ENCODE measurements around the gene POLK.
"Not testable (repeated sequence)": the region's sequence is repeated elsewhere in the genome, so short reads cannot be mapped to it uniquely, and the experiment has no call there.

Gene POLK

DNA sequence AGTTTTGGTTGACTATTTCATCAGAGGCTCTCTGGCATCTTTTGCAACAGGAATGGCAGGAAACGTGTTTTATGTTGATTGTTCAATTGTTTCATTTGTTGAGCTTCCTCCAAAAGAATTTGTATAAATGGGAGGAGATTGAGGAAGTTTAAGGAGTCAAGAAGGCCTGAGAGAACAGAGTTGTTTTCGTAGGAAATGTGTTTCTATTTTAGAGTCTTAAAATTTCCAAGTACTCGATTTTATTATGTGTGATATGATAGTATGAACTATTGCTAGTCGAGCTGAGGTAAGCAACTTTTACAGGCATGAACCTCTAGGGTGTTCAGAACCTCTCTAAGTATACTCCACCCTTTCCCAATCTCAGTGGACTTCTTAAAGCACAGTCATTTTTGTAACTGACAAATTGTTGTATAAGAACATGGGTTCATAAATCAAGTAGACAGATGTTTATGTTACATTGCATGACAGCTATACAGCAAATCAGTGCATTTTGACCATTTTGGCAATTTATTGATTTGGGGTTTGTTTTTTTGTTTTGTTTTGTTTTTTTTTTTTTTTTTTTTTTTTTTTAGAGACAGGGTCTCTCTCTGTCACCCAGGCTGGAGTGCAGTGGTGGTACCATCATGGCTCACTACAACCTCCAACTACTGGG lies 47.4 kb downstream of the POLK start:
- no peak for TF ChIP-seq TAF1 (IDR thresholded peaks at IDR 0.05; ENCODE audit: low read depth, low read length)
- no peak for TF ChIP-seq POLR2AphosphoS5 (IDR thresholded peaks at IDR 0.05; ENCODE audit: low read depth, low read length)
- no peak for TF ChIP-seq POU2F2 (IDR thresholded peaks at IDR 0.05; ENCODE audit: low read depth, low read length)
- TF ChIP-seq POLR2A (IDR thresholded peaks at IDR 0.05; ENCODE audit: low read depth, low read length), result no peak
- TF ChIP-seq PAX5 (IDR thresholded peaks at IDR 0.05; ENCODE audit: insufficient read depth, low read length, severe bottlenecking), result no peak
- TF ChIP-seq SPI1 (IDR thresholded peaks at IDR 0.05; ENCODE audit: low read depth, low read length), result no peak
- no peak for FAIRE-seq
- no peak for DNase-seq (ENCODE audit: insufficient read length, low spot score)

DNA sequence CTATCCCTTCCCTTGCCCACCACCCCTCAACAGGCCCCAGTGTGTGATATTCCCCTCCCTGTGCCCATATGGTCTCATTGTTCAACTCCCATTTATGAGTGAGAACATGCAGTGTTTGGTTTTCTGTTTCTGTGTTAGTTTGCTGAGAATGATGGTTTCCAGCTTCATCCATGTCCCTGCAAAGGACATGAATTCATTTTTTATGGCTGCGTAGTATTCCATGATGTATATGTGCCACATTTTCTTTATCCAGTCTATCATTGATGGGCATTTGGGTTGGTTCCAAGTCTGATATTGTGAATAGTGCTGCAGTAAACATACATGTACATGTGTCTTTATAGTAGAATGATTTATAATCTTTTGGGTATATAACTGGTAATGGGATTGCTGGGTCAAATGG lies 49.0 kb downstream of the POLK start:
- FAIRE-seq; DNase-seq (ENCODE audit: insufficient read length, low spot score): not testable (repeated sequence)

DNA sequence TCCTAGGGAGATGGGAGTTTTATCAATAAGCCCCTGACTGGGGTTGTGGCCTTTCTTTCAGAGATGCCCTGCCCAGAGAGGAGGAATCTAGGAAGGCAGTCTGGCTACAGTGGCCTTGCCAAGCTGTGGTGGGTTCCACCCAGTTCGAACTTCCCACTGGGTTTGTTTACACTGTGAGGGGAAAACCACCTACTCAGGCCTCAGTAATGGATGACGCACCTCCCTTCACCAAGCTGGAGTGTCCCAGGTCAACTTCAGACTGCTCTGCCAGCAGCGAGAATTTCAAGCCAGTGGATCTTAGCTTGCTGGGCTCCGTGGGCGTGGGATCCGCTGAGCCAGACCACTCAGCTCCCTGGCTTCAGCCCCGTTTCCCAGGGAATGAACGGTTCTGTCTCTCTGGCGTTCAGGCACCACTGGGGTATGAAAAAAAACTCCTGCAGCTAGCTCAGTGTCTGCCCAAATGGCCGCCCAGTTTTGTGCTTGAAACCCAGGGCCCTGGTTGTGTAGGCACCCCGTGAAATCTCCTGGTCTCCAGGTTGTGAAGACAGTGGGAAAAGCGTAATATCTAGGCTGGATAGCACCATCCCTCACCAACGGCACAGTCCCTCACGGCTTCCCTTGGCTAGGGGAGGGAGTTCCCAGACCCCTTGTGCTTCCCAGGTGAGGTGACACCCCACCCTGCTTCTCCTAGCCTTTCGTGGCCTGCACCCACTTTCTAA lies 54.5 kb downstream of the POLK start:
- not testable (repeated sequence) for FAIRE-seq; DNase-seq (ENCODE audit: insufficient read length, low spot score)

DNA sequence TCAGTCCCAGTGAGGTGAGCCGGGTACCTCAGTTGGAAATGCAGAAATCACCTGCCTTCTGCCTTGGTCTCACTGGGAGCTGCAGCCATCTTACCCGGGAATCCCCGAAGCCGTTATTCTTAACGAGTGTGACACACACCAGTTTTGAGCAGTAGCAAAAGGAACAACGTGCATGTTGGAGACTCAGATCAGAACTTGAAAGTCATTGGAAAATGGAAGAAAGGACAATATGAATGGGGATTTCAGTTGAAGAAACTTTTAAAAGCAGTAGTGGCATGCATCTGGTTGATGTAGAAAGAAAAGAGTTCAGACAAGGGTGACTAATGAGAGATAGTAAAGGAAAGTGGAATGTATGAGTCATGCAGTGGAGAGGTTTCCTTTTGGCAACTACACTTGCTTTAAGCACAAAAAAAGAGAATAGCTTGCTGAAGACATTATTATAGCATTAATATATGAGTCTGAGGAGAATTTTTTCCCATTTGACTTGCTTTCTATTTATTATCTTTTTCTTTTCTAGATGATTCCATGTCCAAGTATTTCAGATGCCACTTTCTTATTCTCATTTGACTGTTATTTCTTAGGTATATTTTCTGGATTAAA lies 55.1 kb downstream of the POLK start:
- peak; percentile 9 for DNase-seq (ENCODE audit: insufficient read length, low spot score)
- TF ChIP-seq TAF1 (IDR thresholded peaks at IDR 0.05; ENCODE audit: low read depth, low read length), result no peak
- TF ChIP-seq SPI1 (IDR thresholded peaks at IDR 0.05; ENCODE audit: low read depth, low read length), result peak; percentile 21; the same call in 1 of the 2 replicates
- FAIRE-seq, result peak; percentile 65

DNA sequence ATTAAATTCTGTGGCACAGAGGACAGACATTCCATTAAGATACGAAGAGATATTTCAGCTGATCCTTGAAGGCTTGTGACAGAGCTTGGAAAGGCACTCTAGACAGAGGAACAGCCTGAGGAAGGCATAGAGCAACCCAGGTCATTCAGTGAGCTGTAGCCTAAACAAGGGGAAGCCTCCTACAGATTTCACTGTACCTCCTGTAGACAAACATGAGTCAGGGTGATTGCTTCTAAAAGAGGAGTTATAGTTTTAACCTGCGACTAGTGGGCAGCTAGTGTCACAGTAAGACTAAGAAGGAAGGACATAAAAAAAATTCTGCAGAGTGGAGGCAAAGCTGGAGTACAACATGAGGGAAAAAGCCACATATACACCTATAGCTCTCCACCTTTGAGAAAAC lies 56.0 kb downstream of the POLK start:
- TF ChIP-seq SPI1 (IDR thresholded peaks at IDR 0.05; ENCODE audit: low read depth, low read length) (0 out of 2 replicates have a peak, but pooled peaks have one; percentile 17), TAF1 (IDR thresholded peaks at IDR 0.05; ENCODE audit: low read depth, low read length) (no peak), PAX5 (IDR thresholded peaks at IDR 0.05; ENCODE audit: insufficient read depth, low read length, severe bottlenecking) (no peak), POLR2AphosphoS5 (IDR thresholded peaks at IDR 0.05; ENCODE audit: low read depth, low read length) (no peak), POLR2A (IDR thresholded peaks at IDR 0.05; ENCODE audit: low read depth, low read length) (0 out of 2 replicates have a peak, but pooled peaks have one; percentile 28), POU2F2 (IDR thresholded peaks at IDR 0.05; ENCODE audit: low read depth, low read length) (no peak)
- FAIRE-seq (peak; percentile 85), DNase-seq (ENCODE audit: insufficient read length, low spot score) (no peak)

DNA sequence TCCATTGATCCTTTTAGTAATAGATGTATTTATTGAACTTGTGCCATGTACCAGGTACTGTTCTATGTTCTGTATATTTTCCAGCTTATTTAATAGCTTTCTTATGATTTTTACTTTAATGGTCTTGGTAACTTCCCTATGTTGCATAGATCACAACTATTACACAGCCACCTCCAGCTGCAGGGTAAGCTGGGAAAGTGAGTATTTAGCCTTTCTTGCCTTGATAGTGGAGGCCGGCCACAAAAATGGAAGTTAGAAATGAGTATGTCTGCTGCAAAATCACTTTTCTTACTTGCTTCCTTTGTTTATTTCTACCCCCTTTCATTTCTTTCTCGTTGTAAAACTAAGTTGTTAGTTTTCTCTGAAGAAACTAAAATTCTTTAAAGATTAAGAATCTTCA lies 56.5 kb downstream of the POLK start:
- TF ChIP-seq TAF1 (IDR thresholded peaks at IDR 0.05; ENCODE audit: low read depth, low read length) (no peak), PAX5 (IDR thresholded peaks at IDR 0.05; ENCODE audit: insufficient read depth, low read length, severe bottlenecking) (no peak), SPI1 (IDR thresholded peaks at IDR 0.05; ENCODE audit: low read depth, low read length) (no peak), POU2F2 (IDR thresholded peaks at IDR 0.05; ENCODE audit: low read depth, low read length) (no peak), POLR2A (IDR thresholded peaks at IDR 0.05; ENCODE audit: low read depth, low read length) (no peak), POLR2AphosphoS5 (IDR thresholded peaks at IDR 0.05; ENCODE audit: low read depth, low read length) (no peak)
- FAIRE-seq, result no peak
- no peak for DNase-seq (ENCODE audit: insufficient read length, low spot score)

DNA sequence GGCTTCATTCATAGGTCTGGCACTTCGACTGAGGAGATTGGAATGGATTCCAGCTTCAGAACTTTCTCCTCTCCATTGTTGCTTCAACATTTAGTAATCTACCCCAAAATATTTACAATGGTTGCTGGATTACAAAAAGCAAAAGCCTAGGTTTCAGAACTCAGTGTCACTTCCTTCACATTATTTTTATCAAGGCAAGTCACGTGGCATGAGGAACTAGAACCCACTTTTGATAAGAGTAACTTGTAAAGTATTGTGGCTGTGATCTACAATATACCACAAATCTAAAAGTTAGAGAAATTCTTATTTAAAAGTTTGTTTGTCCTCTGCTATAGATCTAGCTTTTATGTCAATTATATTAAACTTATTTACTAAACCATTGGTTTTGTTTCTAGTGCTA lies 59.9 kb downstream of the POLK start:
- no peak for DNase-seq (ENCODE audit: insufficient read length, low spot score)
- no peak for TF ChIP-seq POU2F2 (IDR thresholded peaks at IDR 0.05; ENCODE audit: low read depth, low read length)
- TF ChIP-seq POLR2A (IDR thresholded peaks at IDR 0.05; ENCODE audit: low read depth, low read length), result no peak
- FAIRE-seq, result peak; percentile 55

DNA sequence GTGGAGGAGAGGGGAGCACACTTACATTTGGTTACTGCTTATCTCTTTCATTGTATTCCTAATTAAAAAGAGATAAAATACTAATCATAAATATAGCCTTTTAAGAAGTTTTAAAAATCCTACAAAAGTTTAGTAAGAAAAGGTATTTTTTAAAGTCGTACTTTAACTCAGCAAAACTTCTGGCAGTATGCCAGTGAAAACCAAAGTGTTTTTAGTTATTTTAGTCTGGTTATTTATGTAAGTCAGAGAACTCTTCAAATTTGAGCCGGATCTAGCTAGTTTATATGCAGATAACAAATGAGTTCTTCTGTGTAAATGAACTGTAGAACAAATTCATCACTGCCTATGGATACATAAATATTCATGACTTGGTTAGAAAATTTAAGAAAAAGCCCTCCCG lies 63.1 kb downstream of the POLK start:
- FAIRE-seq, result no peak
- TF ChIP-seq POLR2AphosphoS5 (IDR thresholded peaks at IDR 0.05; ENCODE audit: low read depth, low read length) (no peak), TAF1 (IDR thresholded peaks at IDR 0.05; ENCODE audit: low read depth, low read length) (no peak), POU2F2 (IDR thresholded peaks at IDR 0.05; ENCODE audit: low read depth, low read length) (no peak), PAX5 (IDR thresholded peaks at IDR 0.05; ENCODE audit: insufficient read depth, low read length, severe bottlenecking) (no peak), POLR2A (IDR thresholded peaks at IDR 0.05; ENCODE audit: low read depth, low read length) (no peak), SPI1 (IDR thresholded peaks at IDR 0.05; ENCODE audit: low read depth, low read length) (no peak)
- no peak for DNase-seq (ENCODE audit: insufficient read length, low spot score)

DNA sequence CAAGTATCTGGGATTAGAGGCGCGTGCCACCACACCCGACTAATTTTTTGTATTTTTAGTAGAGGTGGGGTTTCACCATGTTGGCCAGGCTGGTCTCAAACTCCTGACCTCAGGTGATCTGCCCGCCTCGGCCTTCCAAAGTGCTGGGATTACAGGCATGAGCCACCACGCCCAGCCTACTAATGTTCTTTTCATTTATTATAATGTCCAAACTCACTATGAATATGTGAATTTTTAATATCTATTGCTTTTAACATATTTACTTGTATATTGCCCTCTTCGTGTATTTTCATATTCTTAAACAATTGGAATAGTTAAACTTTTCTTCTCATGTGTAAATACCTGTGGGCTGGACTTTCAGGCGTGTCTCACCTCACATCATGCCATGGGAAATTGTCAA lies 66.6 kb downstream of the POLK start:
- FAIRE-seq; DNase-seq (ENCODE audit: insufficient read length, low spot score): not testable (repeated sequence)

DNA sequence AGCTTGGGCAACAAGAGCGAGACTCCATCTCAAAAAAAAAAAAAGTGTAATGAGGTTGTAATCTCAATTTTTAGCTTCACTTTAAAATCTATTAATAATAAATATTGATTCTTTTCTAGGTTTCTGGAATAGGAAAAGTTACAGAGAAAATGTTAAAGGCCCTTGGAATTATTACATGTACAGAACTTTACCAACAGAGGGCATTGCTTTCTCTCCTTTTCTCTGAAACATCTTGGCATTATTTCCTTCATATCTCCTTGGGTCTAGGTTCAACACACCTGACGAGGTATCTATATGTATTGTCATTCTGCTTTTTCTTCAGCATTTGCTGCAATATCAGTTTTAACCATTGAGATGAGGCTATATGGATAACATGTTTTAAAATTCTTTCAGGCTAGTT lies 73.0 kb downstream of the POLK start:
- TF ChIP-seq POU2F2 (IDR thresholded peaks at IDR 0.05; ENCODE audit: low read depth, low read length) (no peak), TAF1 (IDR thresholded peaks at IDR 0.05; ENCODE audit: low read depth, low read length) (no peak), SPI1 (IDR thresholded peaks at IDR 0.05; ENCODE audit: low read depth, low read length) (no peak), PAX5 (IDR thresholded peaks at IDR 0.05; ENCODE audit: insufficient read depth, low read length, severe bottlenecking) (no peak), POLR2AphosphoS5 (IDR thresholded peaks at IDR 0.05; ENCODE audit: low read depth, low read length) (no peak)
- FAIRE-seq (no peak), DNase-seq (ENCODE audit: insufficient read length, low spot score) (no peak)

DNA sequence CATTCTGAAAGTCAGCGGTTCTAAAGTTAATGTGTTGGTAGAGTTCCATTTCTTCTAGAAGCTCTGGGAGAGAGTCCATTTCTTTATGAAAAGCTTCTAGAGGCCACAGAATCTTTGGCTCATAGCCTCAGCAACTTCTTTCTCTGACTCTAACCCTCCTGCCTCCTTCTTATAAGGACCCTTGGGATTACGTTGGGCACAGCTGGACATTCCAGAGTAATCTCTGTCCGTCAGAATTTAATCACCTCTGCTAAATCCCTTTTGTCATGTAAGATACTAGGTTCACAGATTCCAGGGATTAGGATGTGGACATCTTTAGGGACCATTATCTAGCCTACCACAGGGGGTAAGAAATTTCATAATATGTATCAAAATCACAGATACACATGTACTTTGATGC lies 77.0 kb downstream of the POLK start:
- FAIRE-seq, result no peak
- TF ChIP-seq POLR2A (IDR thresholded peaks at IDR 0.05; ENCODE audit: low read depth, low read length) (no peak), PAX5 (IDR thresholded peaks at IDR 0.05; ENCODE audit: insufficient read depth, low read length, severe bottlenecking) (no peak), TAF1 (IDR thresholded peaks at IDR 0.05; ENCODE audit: low read depth, low read length) (no peak), SPI1 (IDR thresholded peaks at IDR 0.05; ENCODE audit: low read depth, low read length) (no peak), POU2F2 (IDR thresholded peaks at IDR 0.05; ENCODE audit: low read depth, low read length) (no peak), POLR2AphosphoS5 (IDR thresholded peaks at IDR 0.05; ENCODE audit: low read depth, low read length) (no peak)

More for the DNA sequence above, 77.0 kb downstream of the POLK start:
- DNase-seq (ENCODE audit: insufficient read length, low spot score), result no peak
